RPMI8226 (cell line): ENCODE data around the gene SERPINA10.
"Not testable (repeated sequence)": the region's sequence is repeated elsewhere in the genome, so short reads cannot be mapped to it uniquely, and the experiment has no call there.

Experiments used
- DNase-seq: peaks from one replicate; pipeline ENCODE4 v3.0.0-alpha.2; 2015

Gene SERPINA10

DNA sequence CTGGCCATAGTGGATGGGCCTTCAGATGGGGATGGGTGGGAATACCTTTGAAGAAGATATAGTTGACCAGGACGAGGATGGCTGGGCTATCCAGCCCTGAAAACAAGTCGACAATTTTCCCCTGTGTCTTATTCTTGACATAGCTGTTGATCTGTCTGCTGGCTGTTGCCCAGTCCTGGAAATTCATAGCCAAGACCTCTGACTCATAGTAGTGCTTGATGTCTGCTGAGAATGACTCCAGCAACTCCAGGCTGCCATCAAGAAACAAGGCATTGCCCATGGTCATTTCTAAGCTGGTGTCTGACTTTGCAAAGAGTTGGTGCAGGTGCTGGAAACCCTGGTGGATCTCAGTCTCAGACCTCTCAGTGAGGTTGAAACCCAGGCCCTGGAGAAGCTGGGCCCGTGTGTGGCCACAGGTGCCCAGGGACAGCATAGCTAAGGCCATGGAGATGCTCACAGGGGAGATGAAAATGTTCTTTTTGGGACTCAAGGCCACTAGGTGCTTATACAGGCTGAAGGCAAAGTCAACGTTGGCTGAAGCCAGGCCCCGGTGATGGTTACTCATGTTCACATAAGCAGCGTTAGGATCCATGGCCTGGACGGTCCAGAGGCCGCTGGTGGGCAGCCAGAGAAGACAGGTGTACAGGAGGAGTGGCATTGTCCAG is 21.1 kb upstream of the SERPINA10 start:
- no peak for DNase-seq

DNA sequence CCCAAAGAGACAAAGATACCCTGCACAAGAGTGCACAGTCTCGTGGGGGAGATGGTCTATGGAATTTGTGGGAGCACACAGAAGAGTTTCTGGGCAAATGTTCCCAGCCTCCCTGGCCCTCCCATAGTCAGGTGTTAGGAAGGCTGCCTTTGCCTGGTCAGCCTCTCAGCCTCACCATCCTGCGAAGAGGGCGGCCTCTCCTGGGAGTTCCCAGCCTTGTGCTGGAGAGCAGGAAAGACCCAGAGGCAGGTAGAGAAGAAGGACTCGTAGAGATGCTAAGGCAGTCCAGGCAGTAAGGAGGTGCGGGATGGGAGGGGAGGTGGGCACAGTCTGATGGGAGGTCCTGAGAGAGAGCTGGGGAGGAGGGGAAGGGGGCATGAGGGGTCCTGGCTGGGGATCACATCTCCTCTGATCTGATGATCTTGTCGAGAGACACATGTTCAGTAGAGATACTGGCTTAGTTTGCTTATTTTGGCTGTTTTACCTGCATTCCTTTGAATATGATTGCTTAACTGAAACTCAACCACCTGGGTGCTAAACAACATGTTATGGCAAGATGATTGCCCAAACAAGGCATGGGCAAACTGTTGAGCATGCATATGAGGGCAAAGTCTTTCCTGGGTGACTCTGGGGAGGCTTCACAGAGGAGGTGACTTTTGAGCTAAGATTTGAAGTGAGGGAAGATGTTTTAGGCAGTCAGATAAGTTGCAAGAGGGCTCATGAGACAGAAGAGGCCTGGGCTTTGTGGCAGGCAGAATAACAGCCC is 19.6 kb upstream of the SERPINA10 start:
- DNase-seq = no peak

- DNase-seq = no peak
Observed at GRCh38 chr14:94310248-94310647, 17.2 kb upstream of the SERPINA10 start.

DNA sequence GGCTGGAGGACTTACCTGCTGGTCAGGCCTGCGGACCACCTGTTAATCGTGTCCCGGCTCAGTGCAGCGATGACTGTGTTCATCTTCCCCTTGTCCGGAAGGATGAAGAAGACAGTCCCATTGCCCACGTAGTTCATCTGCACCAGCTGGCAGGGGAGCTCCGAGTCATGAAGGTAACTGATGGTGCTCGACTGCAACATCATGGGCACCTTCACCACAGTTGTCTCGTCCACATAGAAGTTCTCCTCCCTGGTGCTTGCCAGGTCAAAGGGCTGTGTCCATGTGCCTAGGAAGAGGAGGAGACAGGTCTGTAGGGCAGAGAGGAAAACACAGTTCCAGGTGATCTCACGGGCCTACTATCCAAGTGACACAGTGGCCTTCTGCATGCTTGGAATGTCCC is 16.7 kb upstream of the SERPINA10 start:
- DNase-seq = no peak

DNA sequence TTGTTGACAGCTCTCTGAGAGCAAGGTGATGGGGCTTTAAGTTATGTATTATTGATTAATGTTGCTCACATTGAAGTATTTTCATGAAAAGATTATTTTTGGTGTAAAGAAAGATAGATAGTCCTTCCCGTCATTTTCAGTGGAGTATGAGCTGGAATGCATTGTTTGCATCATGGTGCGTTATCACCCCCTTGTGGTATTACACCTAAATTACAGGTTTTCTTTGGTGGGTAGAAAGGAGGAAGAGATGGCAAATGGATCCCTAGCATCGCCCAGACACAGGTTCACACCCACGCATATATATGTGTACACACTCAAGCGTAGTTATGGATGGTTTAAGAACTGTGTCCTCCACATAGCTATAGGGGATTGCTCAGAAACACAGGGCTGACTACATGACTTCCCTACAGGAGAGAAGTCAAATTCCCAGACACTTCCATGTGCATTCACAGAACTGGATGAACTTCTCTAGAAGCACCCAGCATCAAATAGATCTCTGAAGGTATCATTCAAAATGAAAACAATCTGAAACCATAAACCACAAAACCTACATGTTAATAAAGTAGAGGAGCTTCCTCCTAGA is 14.4 kb upstream of the SERPINA10 start:
- DNase-seq = peak; percentile 7

DNA sequence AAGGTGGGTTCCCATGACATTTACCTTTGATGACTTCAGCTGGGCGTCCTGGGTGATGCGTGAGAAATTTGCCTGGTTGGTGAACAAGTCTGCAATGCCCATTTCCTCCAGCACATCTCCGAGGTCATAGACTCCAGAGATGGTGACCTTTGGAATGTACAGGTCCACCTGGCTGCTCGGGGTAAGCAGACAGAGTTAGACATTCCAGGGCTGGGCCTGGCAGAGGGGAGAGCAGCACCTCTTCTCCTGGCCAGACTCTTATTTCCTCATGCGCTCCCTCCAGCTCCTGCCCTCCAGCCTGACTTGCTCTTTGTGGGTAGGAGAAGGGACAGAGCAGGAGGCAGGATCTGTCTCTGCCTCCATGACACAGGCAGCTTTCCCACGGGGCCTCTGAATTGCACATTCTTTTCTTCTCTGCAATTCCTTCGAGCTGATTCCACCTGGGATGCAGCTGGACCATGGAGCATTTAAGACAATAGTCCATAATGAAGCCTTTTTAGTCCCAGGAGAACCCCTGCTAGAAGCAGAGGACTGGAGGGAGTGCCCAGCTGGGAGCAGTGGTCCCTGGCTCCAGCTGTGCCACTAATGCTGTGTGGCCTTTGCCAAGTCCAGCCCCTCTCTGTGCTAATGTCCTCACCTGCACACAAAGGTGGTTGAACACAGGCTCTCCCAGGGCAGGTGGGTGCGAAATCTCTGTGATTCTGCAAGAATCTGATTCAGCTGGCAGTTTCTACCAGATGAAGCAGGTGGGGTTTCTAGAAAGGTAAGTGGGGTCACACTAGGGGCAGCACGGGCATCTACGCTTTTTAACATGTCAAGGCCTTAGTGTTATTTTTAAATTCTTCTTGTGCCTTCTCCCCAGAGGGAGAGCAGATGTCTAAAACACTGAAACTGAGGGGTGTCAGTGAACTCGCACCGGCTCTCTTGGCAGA is 13.2 kb upstream of the SERPINA10 start:
- DNase-seq = no peak

DNA sequence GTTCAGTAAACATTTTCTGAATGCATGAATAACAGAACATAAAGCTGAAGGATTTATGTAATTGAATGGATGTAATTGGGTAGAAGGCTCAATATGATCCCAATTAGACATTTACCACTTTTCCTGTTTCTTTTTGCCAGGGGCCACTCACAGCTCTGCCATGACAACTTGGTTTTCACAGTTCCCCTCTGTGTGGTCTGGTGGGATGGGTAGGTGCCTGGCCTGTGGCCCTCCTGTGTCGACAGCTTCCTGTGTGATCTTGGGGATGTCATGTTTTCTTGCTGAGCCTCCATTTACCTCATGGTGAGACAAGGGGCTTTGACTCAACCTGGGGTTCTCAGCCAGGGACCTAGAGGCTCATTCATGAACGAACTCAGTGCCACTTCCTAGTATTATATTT is 12.6 kb upstream of the SERPINA10 start:
- DNase-seq = no peak

DNA sequence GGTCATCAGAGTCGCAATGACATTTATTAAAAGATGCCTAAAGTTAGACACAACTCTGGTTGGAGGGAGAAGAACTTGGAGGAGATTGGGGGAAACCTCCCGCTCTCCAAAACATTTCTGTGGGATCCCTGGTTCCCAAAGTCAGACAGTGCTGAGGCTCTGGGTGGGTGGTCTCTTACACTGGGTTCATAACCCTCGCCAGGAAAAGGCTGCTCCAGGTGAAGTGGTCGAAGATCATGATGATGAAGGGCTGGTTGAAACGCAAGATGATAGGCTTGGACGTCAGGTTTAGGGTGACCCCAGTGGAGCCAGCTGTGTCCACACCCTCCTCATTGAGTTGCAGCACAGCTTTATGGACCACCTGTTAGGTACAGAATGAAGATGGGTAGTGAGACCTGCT is 11.2 kb upstream of the SERPINA10 start:
- no peak for DNase-seq

DNA sequence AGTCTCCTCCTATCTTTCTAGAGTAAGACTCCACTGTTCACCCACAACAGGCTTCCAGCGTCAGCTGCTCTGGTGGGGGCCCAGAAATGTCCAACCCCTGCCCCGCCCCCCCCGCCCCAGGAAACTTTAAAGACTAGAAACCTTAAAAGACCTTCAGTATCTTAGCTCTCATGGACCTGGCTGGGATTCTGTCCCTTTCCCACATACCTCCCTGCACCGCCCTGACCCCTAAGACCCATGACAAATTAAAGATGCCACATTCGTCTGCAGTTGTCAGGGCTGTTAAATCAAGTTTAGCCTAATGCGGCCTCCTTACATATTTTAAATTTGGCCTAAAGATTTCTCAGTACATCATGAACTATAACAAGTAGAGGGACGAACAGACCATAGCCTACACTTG is 10.0 kb upstream of the SERPINA10 start:
- no peak for DNase-seq

DNA sequence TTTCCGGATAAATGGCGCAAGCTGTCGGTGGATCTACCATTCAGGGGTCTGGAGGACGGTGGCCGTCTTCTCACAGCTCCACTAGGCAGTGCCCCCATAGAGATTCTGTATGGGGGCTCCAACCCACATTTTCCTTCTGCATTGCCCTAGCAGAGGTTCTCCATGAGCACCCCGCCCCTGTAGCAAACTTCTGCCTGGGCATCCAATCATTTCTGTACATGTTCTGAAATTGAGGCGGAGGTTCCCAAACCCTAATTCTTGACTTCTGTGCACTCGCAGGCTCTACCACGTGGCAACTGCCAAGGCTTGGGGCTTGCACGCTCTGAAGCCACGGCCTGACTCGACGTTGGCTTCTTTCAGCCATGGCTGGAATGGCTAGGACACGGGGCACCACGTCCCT is 5.1 kb upstream of the SERPINA10 start:
- no peak for DNase-seq

- DNase-seq = not testable (repeated sequence)
Observed at GRCh38 chr14:94296181-94296545, 3.1 kb upstream of the SERPINA10 start.

- DNase-seq = no peak
Observed at GRCh38 chr14:94295360-94296180, 2.5 kb upstream of the SERPINA10 start.

DNA sequence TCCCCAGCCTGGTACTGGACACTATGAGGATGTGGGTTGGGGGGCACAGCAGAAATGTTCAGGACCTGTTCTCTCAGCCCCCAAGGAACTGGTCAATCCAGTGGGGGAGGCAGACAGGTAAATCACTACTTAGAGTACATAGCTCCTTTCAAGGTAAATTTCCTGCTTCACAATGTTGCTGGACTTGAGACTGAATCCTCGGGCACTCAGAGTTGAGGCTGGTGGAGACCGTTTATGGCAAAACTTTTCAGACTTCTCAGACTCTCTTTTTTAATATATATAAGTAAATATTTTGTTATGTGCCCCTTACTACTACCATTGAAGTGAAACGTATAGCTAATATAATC is 483 bp upstream of the SERPINA10 start:
- DNase-seq = no peak

- no peak for DNase-seq
Observed at GRCh38 chr14:94292526-94292871, 569 bp downstream of the SERPINA10 start.

- DNase-seq = no peak
Observed at GRCh38 chr14:94291906-94292525, 1.1 kb downstream of the SERPINA10 start.

DNA sequence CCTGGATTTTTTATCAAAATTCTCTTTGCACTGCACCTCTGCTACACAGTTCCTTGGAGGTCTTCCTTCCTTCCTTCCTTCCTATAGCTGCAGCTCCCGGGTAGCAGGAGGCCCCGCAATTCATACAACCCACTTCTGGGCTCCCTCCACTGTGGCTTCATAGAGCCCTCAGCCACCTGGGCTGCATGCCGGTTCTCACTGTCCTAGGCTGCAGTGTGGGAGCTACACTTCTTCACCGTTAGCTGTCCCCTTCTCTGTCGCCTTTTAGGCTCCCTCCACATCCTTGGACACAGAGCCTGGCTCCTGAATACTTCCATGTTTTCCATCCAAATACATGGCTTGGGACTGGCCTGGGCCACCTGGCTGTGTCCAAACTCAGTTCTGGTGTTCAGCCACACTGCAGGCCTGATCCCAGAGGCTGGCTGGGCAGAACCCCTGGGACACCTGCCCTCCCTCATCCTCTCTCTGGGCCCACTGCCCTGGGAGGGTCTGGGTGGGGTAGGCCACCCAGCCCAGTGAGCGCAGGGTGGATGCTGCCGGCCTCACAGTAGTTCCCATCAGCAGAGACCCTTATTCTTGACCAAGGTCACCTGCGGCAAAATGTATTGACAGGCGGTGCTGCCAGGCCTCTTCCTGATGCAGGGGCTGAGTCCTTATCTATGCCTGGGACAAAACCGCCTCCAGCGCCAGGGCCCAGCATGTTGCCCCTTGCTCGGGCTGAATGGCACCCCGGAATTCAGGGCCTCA is 1.7 kb downstream of the SERPINA10 start:
- no peak for DNase-seq

GRCh38 chr14:94290197-94290596 is 2.9 kb downstream of the SERPINA10 start:
- DNase-seq = no peak

DNA sequence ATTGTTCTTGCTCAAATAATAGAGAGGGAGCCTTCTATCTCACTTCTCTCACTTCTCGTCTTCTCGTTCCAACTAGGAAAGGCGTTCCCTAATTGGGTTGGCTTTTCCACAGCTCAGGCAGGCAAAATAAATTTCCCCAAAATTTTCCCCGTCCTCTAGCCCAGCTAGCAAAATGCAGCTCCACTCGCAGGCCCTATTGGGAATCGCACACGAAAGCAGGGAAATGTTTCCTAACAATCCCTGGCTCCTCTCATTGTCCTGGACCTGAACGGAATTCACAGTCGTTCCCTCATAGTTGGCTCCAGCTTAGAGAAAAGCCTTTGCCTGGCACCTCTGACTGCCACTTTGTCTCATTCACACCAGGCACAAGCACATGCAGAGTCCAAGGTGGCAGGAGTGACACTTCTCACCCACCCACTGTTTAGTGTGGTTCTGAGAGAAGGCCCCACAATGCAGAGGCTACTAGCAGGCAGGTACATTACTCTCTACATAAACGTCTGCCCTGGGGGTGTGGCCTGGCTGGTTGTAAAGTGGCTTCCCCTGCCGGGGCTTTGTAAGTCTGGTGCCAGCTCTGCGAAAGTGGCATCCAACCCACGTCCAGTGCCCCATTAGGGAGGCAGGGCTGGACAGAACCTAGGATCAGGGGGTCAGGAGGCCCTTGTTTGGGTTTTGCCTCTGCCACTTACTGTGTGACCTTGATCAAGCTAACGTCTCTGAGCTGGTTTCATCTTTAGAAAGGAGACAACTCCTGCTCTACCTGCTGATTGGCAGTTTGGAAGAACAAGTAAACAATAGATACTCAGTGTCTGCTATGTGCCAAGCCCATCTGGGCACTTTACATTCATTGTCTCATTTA is 4.2 kb downstream of the SERPINA10 start:
- DNase-seq = no peak

DNA sequence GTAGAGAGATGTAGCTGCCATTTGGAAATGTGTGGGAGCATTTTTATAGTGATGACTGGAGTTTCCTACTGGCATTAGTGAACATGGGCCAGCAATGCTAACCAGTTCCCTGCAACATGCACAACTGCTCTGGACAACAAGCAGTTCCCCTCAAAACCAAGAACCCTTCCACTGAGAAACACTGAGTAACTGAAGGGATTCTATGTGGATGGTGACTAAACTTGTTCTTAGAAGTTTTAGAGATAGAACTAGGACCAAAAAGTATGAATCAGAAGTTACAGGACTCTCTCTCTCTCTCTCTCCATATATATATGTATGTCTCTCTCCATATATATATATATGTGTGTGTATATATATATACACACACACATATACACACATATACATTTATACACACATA is 7.9 kb downstream of the SERPINA10 start:
- DNase-seq = no peak

DNA sequence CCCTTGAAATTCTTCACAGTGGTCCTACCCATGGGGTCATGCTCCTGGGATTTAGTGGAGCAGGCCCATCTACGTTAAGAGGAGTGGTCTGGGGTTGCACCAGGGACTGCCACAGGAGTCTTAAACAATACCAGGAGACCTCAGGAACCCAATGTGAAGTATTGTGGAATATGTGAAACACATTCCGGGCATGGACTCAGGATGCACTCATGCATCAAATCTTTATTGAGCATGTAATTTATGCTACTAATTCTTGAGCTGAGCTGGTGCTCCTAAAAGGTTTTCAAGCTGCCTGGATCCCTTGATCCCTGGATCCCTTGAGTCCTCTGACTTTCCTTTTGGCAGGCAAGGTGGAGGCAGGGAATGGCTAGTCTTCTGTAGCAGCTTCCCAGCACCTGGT is 8.8 kb downstream of the SERPINA10 start:
- DNase-seq = no peak
